IMR-90 (cell line): Measurements from ENCODE around the gene FEN1. TPM values are rescaled to one million over a fixed set of nuclear protein-coding genes. Genes with fewer than 3 reads are reported as not detected.

ENCODE experiments used
- ATAC-seq: fragments of 200-7000 bp; cut with Tn5 transposase; 2 replicates; pipeline ENCODE4 v1.9.1; 2020; ENCODE audit warnings: low read depth, mild to moderate bottlenecking, moderate library complexity
- BruUV-seq: library from RNA; stranded (reverse); fragments of 400-500 nt; replicated peaks from 2 replicates; lab custom pipeline; 2021; lab: Mats Ljungman, UMichigan
- CTCF ChIA-PET: fragments of 300-600 bp; formaldehyde crosslinking; extraction: SDS; loops from one replicate; lab custom pipeline; 2021; ENCODE audit warnings: antibody characterized with exemption; lab: Yijun Ruan, JAX
- POLR2A ChIA-PET: fragments of 300-600 bp; sonication (Branson Sonifier 250); formaldehyde crosslinking; loops from one replicate; lab custom pipeline; 2022; ENCODE audit warnings: antibody characterized with exemption; ENCODE audit not compliant: unreplicated experiment; lab: Charles Lee
- DNase-seq: peaks from one replicate; pipeline ENCODE4 v3.0.0; 2013
- H2AFZ ChIP-seq: replicated peaks from 2 replicates; pipeline ENCODE3; 2013; ENCODE audit warnings: low read length, mild to moderate bottlenecking; ENCODE audit not compliant: poor library complexity
- H2AK5ac ChIP-seq: 2 replicates; pipeline ENCODE4 v1.6.1; 2013; ENCODE audit warnings: low read depth, low read length, inconsistent platforms
- H2AK9ac ChIP-seq: replicated peaks from 2 replicates; pipeline ENCODE3; 2013; ENCODE audit warnings: mild to moderate bottlenecking, low read depth, low read length, moderate library complexity; ENCODE audit not compliant: poor library complexity
- H2BK120ac ChIP-seq: 2 replicates; pipeline ENCODE4 v1.6.1; 2013; ENCODE audit warnings: low read depth, low read length, inconsistent platforms
- H2BK15ac ChIP-seq: 3 replicates; pipeline ENCODE4 v1.6.1; 2013; ENCODE audit warnings: low read depth, low read length, inconsistent platforms
- H2BK20ac ChIP-seq: 2 replicates; pipeline ENCODE4 v1.6.1; 2013; ENCODE audit warnings: low read depth, mild to moderate bottlenecking, inconsistent platforms, low read length, moderate library complexity
- H2BK5ac ChIP-seq: 2 replicates; pipeline ENCODE4 v1.6.1; 2013; ENCODE audit warnings: mild to moderate bottlenecking, low read depth, low read length, inconsistent platforms; ENCODE audit not compliant: poor library complexity, severe bottlenecking
- H3K14ac ChIP-seq: replicated peaks from 2 replicates; pipeline ENCODE4 v1.6.1; 2013; ENCODE audit warnings: low read depth, low read length, inconsistent platforms
- H3K18ac ChIP-seq: 2 replicates; pipeline ENCODE4 v1.6.1; 2013; ENCODE audit warnings: low read depth, low read length, control low read depth
- H3K23ac ChIP-seq: 2 replicates; pipeline ENCODE4 v1.6.1; 2013; ENCODE audit warnings: low read depth, low read length, inconsistent platforms
- H3K27ac ChIP-seq: 2 replicates; pipeline ENCODE4 v1.5.1; 2013; ENCODE audit warnings: mild to moderate bottlenecking, control low read depth, low read length; ENCODE audit not compliant: insufficient read depth
- H3K27me3 ChIP-seq: 2 replicates; pipeline ENCODE4 v1.6.1; 2013; ENCODE audit warnings: low read length; ENCODE audit not compliant: control insufficient read depth, insufficient read depth
- H3K36me3 ChIP-seq: 2 replicates; pipeline ENCODE4 v1.6.1; 2013; ENCODE audit warnings: low read length, mixed read lengths; ENCODE audit not compliant: control insufficient read depth, insufficient read depth
- H3K4ac ChIP-seq: 2 replicates; pipeline ENCODE4 v1.6.1; 2013; ENCODE audit warnings: low read depth, low read length, inconsistent platforms
- H3K4me1 ChIP-seq: 2 replicates; pipeline ENCODE4 v1.6.1; 2013; ENCODE audit warnings: low read length, mixed read lengths; ENCODE audit not compliant: control insufficient read depth, insufficient read depth
- H3K4me2 ChIP-seq: 2 replicates; pipeline ENCODE4 v1.6.1; 2013; ENCODE audit warnings: low read depth, mild to moderate bottlenecking, control low read depth, low read length, moderate library complexity
- H3K4me3 ChIP-seq: 2 replicates; pipeline ENCODE4 v1.5.1; 2013; ENCODE audit warnings: low read depth, mild to moderate bottlenecking, control low read depth, low read length, moderate library complexity; ENCODE audit not compliant: insufficient read depth
- H3K56ac ChIP-seq: 2 replicates; pipeline ENCODE4 v1.6.1; 2013; ENCODE audit warnings: low read length, inconsistent platforms; ENCODE audit not compliant: insufficient read depth; ENCODE audit errors: extremely low read depth
- H3K79me1 ChIP-seq, 2 experiments: 2 replicates each; pipeline ENCODE4 v1.6.1; 2013; ENCODE audit warnings: low read length in 2 of 2, inconsistent platforms in 1 of 2, low read depth in 1 of 2
- H3K9ac ChIP-seq: 2 replicates; pipeline ENCODE4 v1.6.1; 2013; ENCODE audit warnings: low read depth, low read length, control low read depth
- H3K9me1 ChIP-seq: 2 replicates; pipeline ENCODE4 v1.6.1; 2013; ENCODE audit warnings: low read length, inconsistent platforms; ENCODE audit not compliant: insufficient read depth
- H3K9me3 ChIP-seq: 2 replicates; pipeline ENCODE4 v1.6.1; 2013; ENCODE audit warnings: low read length; ENCODE audit not compliant: control insufficient read depth, insufficient read depth
- H4K20me1 ChIP-seq: 2 replicates; pipeline ENCODE4 v1.6.1; 2013; ENCODE audit warnings: low read length, inconsistent platforms; ENCODE audit not compliant: insufficient read depth
- H4K5ac ChIP-seq: 2 replicates; pipeline ENCODE4 v1.6.1; 2013; ENCODE audit warnings: mild to moderate bottlenecking, low read depth, low read length, control low read depth
- H4K8ac ChIP-seq, 2 experiments: 2 replicates each; pipeline ENCODE4 v1.6.1; 2013; ENCODE audit warnings: low read depth in 2 of 2, low read length in 2 of 2, control low read depth in 1 of 2, inconsistent platforms in 1 of 2
- H4K91ac ChIP-seq: 2 replicates; pipeline ENCODE4 v1.6.1; 2013; ENCODE audit warnings: low read depth, low read length, inconsistent platforms; ENCODE audit not compliant: insufficient read depth
- MAZ ChIP-seq: IDR thresholded peaks from 2 replicates; pipeline ENCODE4 v1.6.1; 2012; ENCODE audit warnings: low read depth, mild to moderate bottlenecking, low read length, improper control_type of control experiment, moderate library complexity, borderline replicate concordance
- USF2 ChIP-seq: fragments of 150-350 bp; IDR thresholded peaks from 2 replicates; pipeline ENCODE4 v1.6.1; 2017; ENCODE audit warnings: mild to moderate bottlenecking, antibody characterized with exemption, low read length, low read depth
- WGBS, 2 experiments: methylation state at CpG; one replicate each; pipeline versions ENCODE4 v1.1.5 to v1.1.7; 2013; ENCODE audit warnings: missing lambda C conversion rate in 2 of 2; ENCODE audit not compliant: insufficient read length in 1 of 2; ENCODE audit errors: extremely low coverage in 2 of 2; 5-methylcytosine and 5-hydroxymethylcytosine counted together
- dilution Hi-C: fragments of 300-500 bp; cut with HindIII; formaldehyde crosslinking; loops from one replicate; pipeline ENCODE4 v1.14.3; 2018; ENCODE audit warnings: low sequenced_read_pairs; ENCODE audit not compliant: unreplicated experiment
- in situ Hi-C: fragments of 300-500 bp; cut with MboI; formaldehyde crosslinking; loops from 3 replicates; pipeline ENCODE4 v1.14.3; 2019; ENCODE audit warnings: low sequenced_read_pairs, inconsistent platforms, mixed read lengths
- intact Hi-C: fragments of 100-400 bp; cut with micrococcal nuclease; formaldehyde crosslinking; loops from 2 replicates; pipeline ENCODE4 v1.10.0; 2022
- polyA plus RNA-seq, 3 experiments: library from polyadenylated mRNA; depleted of rRNA; stranded (reverse); fragments of >200 nt; gene quantifications; 2 replicates each; pipeline ENCODE4 v1.2.3, GENCODE V29; 2012; ENCODE audit warnings: low replicate concordance in 1 of 3
- total RNA-seq: library from RNA; depleted of rRNA; stranded (reverse); fragments of >200 nt; gene quantifications from 2 replicates; pipeline ENCODE4 v1.2.3, GENCODE V29; 2012

The FEN1 gene
- total and polyA plus RNA-seq, 2 of the 4 experiments (the other 2 are of a cell fraction), result 23.0 to 41.9 TPM

GRCh38 chr11:61795459-61795858, 2.7 kb downstream of the FEN1 start:
- Histone ChIP-seq H3K18ac (no peak overlapping the region), H2AK9ac (no peak overlapping the region), H3K27me3 (no peaks in the 10 kb centered on the region), H2BK20ac (no peak overlapping the region), H3K4me3 (no peak overlapping the region), H4K91ac (no peak overlapping the region), H3K4me1 (peaks cover 5% of the 10 kb centered on the region), H3K9ac (no peak overlapping the region), H3K56ac (no peak overlapping the region), H2AFZ (no peak overlapping the region), H3K36me3 (peaks cover 12% of the 10 kb centered on the region), H3K4me2 (no peak overlapping the region), H3K4ac (no peak overlapping the region), H3K9me1 (peaks cover 5% of the 10 kb centered on the region), H3K23ac (no peak overlapping the region), H2BK15ac (no peak overlapping the region), H3K14ac (no peak overlapping the region), H3K9me3 (no peaks in the 10 kb centered on the region), H2BK120ac (no peak overlapping the region), H3K27ac (no peak overlapping the region), H2BK5ac (no peak overlapping the region), H4K8ac (no peak overlapping the region), H4K5ac (no peak overlapping the region), H3K79me1 (peaks cover 28 to 65% of the 10 kb centered on the region in 2 experiments), H4K20me1 (peaks cover 5% of the 10 kb centered on the region), H2AK5ac (0 out of 2 replicates have a peak overlapping the region, but pooled peaks have one; percentile 30)
- no TSS peak for BruUV-seq
- POLR2A ChIA-PET, result no interaction called here
- TF ChIP-seq USF2 (no peak), MAZ (no peak)
- WGBS, 2 experiments, result 86% methylated on average over 11 of the region's 12 CpGs; no CpG with 5 or more reads in 1 of the 2 experiments
- ATAC-seq (no peak), DNase-seq (no peak)
- intact Hi-C loops (no loop called here), in situ Hi-C loops (loop anchor here (5.0 to 10.0 kb wide), 2 partner anchors 157 to 309 kb away; partner anchors contain the start of gene BEST1), dilution Hi-C loops (no loop called here)
- CTCF ChIA-PET, result interaction anchor here (3.6 kb wide), 1 partner anchor 312 kb away, joined by 27 read pairs; no protein-coding TSS in a partner anchor
